Smooth muscle cell of trachea (primary cell): Measurements from ENCODE around the gene TRIM21. TPM values are rescaled to one million over a fixed set of nuclear protein-coding genes. Genes with fewer than 3 reads are reported as not detected.

ENCODE experiments used
- total RNA-seq: library from RNA; depleted of rRNA; stranded (reverse); fragments of >200 nt; gene quantifications from 2 replicates; pipeline ENCODE4 v1.2.1, GENCODE V29; 2014

The TRIM21 gene
- 24.4 and 26.1 TPM in 2 replicates for total RNA-seq

GRCh38 chr11:4393209-4393857, at the start of gene TRIM21:
Gene TRIM21, minus strand, starts transcription at chr11:4393702. Its CDS starts 3,293 bp downstream, at chr11:4390409.

DNA sequence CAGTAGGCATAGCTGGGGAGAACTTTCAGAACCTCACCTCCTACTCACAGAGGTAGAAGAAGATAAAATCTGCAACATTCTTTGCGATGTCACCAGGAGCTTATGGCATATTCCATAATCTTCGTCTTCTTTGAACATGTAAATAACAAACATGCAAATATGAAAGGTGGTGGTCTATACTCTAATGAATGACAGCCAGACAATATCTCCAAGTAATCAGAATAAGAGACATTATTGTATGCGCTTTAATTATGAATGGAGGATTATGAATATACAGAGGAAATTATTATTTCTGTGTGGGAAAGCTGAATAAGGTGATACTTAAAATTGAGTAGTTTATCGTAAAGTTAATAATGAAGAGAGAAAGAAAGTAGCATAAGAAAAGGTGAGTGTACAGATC, 25.2 kb downstream of the TRIM21 start, which contains the start of gene OR52B4:
OR52B4 (minus strand) TSS at position 101 of the 400 bp plus-strand sequence; CDS start at position 10, 91 bp downstream.

Other genes starting within 250 kb of the TRIM21 start
- gene OR52B4, start 25.3 kb downstream of the TRIM21 start, total RNA-seq: not detected in 2 replicates
- gene OR52K2, start 55.6 kb upstream of the TRIM21 start, total RNA-seq: not detected in 2 replicates
- gene OR52K1, start 88.9 kb upstream of the TRIM21 start, total RNA-seq: under 0.01 TPM in 1 of 2 replicates, not detected in the other
- gene OR52M1, start 151.5 kb upstream of the TRIM21 start, total RNA-seq: not detected in 2 replicates
- not detected in 2 replicates for gene OR52I2, start 188.0 kb upstream of the TRIM21 start, total RNA-seq
- gene OR52I1, start 200.3 kb upstream of the TRIM21 start, total RNA-seq: not detected in 2 replicates
- gene TRIM68, start 214.5 kb upstream of the TRIM21 start, total RNA-seq: 13.5 and 13.9 TPM in 2 replicates
- not detected in 2 replicates for gene OR51D1, start 243.8 kb upstream of the TRIM21 start, total RNA-seq